Islet of Langerhans (tissue), 1 donor: ENCODE measurements around the gene GXYLT2.

Source experiments
- FAIRE-seq: peaks from one replicate; lab custom pipeline; 2011; peaks lifted over from hg19 to GRCh38; lab: Jason Lieb, UNC

Gene GXYLT2

DNA sequence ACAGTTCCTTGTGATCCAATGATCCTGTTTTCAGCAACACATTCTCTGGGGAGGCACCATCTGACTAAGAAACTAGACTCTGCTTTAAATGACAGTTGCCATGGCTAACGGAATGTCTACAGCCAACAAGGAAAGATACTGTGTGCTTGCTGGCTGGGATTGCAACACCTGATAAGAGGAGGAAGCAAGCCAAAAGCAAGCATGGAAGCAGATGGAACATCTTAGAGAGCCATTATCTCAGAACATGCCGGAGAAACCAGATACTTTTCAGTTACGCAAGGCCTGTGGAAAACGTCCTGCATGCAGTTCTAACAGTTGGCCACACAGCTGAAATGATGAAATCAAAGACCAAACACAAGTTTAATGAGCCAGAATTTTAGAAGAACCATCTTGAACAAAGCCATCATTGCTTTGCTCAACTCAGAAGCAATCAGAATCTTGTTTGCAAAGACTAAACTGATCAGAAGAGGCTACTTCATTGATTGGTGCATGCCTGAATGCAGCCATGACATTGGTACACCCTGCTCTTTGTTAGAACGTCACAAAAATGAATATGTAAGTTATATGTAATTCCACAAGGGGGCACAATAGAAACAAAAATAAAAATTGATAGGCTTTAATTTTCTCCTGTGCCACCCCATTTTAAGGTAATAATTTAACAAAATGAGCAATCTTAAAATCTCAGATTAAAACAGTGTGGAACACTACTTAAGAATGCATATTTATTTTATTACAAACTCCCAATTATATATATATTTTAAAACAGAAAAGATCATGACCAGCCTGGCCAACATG, 50.8 kb downstream of the GXYLT2 start:
- peak; percentile 99 for FAIRE-seq

DNA sequence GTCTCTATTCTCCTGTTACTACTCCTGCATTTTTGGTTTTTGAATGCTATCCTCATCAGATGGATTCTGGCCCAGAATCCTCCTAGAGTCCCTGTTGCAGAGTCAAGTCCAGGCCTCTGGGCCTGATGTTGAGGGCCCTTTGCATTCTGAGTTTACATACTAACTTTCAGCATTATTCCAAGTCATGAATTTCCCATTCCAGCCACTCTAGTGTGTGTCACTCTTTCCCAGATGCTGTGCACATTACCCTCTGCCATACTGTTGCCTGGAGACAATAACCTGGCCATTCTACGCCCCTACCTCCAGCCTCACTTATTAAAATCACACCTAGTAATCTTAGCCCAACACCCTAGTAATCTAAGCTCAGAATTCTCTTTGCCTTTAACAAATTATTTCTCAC, 53.4 kb downstream of the GXYLT2 start:
- FAIRE-seq: no peak

DNA sequence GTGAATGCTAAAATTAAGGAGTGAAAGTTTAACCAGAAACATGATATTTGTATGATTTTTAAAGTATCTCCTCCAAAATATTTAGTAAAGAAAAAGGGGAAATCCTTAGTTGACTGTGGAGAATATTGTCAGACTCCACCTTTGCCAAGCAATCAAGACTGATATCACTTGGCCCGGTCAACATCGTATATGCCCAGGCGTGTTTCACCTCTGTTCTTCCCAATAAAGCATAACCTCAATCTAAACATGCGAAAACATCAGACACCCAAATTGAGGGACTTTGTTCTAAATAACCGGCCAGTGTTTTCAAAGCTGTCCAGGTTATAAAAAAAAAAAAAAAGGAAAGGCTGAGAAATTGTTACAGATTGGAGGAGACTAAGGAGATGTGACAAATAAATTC, 54.6 kb downstream of the GXYLT2 start:
- no peak for FAIRE-seq

DNA sequence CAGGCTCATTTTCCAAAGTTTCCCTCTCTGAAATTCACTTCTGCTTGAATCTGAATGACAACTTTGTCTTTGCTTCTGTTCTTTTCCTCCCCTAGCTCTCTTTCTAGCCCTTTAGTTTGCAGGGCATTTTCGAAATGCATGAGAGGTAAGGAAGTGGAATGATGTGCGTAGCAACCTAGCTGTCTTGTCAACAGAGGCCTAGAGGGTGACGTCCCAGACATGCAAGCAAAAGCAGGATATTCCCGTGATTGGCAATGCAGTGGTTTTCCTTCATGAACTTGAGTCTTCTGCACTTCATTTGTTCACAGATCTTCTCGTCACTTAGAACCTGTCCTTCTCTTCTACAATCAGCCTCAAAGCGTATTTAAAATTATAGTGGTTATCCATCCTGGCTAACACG, 56.9 kb downstream of the GXYLT2 start:
- no peak for FAIRE-seq

DNA sequence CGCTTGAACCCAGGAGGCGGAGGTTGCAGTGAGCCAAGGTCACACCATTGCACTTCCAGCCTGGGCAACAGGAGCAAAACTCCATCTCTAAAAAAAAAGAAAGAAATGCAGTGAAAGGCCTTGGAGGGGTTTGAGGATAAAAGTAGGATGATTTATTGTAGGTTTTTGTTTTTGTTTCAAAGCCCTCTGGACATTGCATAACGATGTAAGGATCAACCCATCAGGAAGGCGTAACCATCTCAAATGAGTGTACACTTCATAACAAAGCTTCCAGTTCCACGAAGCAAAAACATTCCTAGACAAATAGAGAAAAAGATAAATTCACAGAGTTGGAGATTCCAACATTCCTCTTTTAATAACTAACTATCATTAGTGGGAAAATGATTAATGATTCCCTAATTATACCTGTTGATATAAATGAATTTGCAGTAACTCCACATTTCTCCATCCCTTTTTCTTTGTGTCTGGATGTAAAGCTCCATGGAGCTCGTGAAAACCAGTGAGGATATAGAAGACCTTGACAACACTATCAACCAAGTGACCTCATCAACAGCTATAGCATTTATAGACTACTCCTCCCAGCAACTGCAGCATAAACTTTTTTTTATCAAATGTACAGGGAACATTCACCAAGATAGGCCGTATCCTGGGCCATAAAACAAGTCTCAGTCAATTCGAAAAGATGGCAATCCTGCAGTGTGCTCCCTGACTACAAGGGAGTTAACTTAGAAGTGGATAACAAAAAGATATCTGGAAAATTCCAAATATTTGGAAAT, 60.1 kb downstream of the GXYLT2 start:
- no peak for FAIRE-seq

DNA sequence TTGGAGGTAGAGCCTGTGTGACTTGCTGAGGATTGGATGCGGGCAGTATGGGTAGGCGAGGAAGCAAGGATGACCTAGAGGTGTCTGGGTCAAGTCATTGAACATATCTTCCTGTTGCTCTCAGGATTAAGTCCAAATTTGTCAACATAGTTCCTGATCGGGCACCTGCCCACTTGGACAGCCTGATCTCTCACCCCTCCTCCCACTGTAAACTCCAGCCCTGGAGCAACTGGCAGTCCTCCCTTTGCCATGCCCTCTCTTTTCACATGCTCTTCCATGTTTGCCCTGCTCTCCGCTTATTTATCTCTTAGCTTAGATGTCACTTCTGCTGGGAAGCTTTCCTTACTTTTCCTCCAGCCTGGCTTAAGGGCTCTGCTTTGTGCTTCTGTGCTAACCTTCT, 61.2 kb downstream of the GXYLT2 start:
- FAIRE-seq: no peak

DNA sequence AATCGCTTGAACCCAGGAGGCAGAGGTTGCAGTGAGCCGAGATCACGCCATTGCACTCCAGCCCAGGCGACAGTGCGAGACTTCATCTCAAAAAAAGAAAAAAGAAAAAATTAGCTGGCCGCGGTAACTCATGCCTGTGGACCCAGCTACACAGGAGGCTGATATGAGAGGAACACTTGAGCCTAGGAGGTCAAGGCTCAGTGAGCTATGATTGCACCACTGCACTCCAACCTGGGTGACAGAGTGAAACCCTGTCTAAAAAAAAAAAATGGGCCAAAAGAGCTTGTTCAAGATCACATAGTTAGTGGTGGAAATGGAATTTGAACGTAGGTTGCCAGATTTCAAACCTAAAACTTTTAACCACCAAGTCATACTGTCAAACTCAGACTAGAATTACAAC, 62.5 kb downstream of the GXYLT2 start:
- FAIRE-seq: no peak

DNA sequence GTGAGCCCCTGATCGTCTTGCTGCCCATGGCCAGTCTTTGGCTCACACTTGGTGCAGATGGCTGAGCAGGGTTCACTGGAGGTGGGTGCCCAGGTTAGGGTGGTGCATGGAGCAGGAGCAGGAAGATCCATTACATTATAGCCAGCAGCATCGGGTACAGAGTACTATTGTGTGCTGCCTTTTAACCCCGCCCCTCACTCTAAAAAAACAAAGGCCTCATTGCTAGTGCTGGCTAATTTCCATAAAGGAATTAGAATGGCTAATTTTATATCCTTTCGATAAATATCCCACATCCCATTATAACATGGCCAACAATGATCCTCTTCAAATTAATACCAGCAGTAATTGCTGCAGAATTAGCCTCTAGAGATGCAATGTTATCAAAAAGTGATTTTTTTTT, 63.0 kb downstream of the GXYLT2 start:
- FAIRE-seq: no peak

DNA sequence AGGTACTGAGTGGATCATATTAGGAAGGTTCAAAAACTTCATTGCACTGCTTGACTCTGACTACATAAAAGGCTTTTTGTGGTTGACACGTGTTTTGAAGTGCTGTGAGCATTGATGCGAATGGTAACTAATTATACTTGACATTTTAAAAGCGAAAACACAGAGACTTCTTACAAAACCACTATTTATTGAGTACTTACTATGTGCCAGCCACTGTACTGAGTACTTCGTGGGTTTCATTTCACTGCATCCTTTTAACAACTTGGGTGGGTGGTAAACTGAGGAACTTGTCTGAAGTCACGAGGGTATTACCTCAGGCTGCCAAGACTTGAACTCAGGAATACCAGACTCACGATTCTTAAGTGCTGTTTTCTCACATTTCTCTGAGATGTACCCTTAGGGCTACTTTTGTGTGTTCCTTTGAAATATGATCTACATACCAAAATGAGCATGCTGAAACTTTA, 63.4 kb downstream of the GXYLT2 start:
- no peak for FAIRE-seq

DNA sequence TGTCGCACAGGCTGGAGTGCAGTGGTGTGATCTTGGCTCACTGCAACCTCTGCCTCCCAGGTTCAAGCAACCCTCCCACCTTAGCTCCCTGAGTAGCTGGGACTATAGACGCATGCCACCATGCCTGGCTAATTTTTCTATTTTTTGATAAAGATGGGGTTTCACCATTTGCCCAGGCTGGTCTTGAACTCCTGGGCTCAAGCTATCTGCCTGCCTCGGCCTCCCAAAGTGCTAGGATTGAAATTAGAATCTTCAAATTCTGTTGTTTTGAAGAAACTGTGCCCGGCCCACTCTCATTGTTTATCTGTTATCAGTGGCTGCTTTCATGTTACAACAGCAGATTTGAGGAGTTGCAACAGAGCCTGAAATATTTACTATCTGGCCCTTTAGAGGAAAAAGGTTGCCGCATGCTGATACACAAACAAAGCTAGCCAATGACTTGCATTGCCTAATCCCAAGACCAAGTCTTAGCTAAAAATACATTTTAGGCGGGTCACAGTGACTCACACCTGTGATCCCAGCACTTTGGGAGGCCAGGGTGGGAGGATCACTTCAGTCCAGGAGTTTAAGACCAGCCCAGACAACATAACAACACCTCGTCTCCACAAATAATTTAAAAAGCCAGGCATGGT, 65.6 kb downstream of the GXYLT2 start:
- no peak for FAIRE-seq

DNA sequence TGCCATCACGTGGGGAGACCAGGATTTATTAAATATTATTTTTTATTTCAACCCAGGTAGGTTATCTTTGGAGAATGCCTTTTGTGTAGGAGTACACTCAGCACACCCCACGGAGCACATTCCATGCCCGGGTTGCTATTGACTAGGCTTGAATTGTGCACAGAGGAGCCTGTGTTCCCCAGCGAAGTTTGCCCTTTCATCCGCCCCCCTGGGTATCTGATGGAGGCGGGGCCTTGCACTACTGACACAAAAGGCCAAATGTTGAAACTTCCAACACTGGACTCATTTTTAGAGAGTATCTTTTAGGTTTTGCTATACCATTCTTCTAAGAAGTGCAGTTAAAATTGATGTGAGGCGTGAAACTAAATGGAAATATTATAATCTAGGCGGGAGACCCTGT, 69.5 kb downstream of the GXYLT2 start:
- no peak for FAIRE-seq

DNA sequence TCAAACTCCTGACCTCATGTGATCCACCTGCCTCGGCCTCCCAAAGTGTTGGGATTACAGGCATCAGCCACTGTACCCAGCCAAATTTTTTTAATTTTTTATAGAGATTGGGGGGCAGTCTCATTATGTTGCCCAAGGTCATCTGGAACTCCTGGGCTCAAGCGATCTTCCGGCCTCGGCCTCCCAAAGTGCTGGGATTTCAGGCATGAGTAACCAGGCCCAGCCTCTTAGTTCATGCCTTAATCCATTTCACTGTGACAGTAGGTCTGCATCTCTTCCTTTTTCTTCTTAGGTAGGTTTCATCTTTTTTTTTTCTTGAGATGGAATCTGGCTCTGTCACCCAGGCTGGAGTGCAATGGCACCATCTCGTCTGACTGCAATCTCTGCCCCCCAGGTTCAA, 71.5 kb downstream of the GXYLT2 start:
- FAIRE-seq: no peak

DNA sequence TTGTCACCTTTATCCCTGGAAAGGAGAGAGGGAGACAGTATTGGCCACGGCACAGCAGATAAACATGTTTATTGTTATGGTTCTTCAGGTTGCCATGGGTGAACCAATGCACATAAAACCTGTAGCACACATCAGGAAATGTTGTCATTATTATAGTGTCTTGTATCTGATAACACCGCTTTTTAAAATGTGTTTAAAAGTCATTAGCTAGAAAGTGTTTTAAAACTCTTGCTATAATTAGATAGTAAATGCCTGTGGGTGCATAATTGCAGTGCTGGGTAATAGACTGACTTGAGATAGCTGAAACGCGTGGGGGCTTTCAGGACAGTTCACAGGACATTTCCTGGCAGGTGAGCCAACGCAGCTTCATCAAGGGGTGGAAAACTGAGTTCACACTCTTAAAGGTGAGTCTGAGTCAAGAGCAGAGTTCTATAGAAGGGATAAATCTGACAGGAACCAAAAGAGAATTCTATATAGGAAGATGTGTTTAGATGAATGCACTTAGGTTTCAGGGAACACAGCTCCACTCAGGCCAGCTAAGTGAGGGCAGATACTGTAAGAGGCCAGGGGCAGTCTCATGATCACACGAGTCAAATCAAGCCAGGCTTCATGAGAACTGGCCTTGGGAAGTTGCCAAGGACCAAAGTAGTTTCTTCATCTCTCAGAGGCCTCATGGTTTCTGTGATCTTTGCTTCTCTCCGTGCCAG, 73.1 kb downstream of the GXYLT2 start:
- FAIRE-seq: no peak

DNA sequence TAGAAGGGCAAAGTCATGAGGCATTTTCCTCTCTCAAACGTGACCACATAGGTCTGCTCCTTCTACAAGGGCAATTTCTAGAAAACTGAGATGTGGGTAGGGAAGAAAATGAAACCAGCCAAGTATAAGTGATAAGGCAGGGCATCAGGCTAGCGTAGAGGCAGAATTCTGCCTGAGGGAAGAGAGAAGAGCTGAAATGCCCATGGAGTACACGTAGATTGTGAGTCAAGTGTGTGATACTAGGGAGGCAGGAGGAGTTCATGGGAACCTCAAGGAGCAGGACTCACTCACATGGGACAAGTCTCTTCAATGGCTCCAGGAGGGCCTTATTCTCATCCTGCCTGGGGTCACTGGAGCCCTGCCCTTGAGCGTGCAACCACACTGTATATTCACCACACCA, 73.9 kb downstream of the GXYLT2 start:
- FAIRE-seq: no peak

DNA sequence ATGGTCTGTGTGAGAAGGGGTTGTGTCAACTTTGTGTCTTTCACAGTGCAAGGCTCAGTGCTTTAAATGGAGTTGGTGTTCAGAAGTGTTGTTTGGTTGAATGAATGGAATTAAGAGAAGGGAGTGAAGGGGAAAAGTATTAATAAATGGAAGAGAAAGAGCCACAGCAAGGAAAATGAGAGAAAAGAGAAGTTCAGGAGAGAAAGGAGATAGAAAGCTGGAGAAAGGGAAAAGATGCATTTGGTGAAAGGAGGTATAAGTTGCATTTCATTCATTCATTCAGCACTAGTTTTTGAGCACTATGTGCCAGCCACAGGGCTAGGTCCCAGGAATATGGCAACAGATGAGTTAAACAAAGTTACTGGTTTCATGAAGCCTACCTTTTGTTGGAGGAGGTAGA, 74.5 kb downstream of the GXYLT2 start:
- no peak for FAIRE-seq

DNA sequence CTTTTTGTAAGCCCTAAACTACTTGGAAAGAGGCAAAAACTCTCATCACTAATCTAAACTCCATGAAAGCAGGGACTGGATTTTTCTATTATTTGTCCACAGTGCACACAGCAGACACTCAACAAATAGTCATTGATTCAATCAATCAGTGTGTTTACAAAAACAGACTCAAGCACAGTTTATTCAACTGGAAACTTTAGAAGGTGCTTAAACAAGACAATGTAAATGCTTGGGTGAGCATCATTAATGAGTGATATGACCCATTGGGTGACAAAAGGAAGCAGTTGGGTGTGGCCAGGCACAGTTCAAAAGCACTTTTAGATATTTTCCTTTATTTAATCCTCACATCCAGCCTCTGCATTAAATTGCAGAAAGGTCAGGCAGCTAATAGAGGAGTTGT, 76.8 kb downstream of the GXYLT2 start:
- FAIRE-seq: no peak

DNA sequence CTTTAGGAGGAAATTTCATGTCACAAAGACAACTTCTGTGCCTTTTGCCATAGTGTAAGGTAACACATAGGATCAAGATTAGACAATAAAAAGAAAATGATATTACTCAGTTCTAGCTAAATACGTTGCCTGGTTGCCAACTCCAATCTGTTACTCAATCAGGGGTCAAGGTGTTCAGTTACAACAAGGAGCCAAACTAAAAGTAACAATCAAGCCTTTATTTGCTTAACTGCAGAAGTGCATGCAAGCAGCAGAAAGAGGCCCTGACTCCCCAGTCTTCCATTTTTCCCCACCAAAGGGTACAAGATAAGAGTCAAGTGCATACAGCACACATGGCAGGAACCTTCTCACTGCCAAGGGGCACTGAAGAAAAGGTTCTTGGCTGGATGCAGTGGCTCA, 80.4 kb downstream of the GXYLT2 start:
- FAIRE-seq: no peak

DNA sequence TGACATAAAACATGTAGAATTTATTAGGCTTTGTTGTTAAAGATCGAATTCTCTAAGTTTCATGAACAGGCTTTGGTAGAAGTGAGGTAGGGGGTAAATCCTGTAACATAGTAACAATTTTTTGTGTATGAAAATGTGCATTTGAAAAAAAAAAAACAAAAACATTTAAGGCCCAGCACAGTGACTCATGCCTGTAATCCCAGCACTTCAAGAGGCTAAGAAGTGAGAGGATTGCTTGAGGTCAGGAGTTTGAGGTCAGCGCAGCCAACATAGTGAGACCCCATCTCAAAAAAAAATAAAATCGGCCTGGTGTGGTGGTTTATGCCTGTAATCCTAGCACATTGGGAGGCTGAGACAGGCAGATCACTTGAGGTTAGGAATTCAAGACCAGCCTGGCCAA, 81.9 kb downstream of the GXYLT2 start:
- no peak for FAIRE-seq

DNA sequence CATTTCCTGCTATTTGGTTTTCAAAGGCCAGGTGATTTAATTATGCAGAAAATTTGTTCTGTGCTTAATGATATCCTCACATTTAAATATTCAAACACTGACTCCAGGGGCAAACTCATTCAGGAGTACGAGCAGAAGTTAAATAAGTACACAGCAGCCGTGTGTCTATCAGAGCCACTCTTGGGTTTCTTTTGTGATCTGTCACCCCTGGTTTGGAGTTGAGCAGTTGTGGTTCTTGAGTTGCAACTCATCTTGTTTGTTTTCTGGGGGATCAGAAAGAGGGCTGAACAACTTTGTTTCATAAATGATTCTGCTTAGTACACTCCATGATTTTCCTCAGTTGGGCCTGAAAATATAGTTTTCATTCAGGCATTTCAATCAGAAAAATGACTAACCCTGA, 83.1 kb downstream of the GXYLT2 start:
- no peak for FAIRE-seq

DNA sequence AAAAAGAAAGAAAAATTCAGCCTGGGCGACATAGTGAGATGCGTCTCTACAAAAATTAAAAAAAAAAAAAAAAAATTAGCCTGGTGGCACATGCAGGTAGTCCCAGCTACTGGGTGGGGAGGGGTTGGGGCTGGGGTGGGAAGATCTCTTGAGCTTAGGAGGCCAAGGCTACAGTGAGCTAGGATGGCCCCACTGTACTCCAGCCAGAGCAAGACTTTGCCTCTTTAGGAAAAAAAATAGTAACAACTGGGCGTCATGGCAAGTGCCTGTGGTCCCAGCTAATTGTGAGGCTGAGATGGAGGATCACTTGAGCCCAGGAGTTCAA, 84.8 kb downstream of the GXYLT2 start:
- no peak for FAIRE-seq

DNA sequence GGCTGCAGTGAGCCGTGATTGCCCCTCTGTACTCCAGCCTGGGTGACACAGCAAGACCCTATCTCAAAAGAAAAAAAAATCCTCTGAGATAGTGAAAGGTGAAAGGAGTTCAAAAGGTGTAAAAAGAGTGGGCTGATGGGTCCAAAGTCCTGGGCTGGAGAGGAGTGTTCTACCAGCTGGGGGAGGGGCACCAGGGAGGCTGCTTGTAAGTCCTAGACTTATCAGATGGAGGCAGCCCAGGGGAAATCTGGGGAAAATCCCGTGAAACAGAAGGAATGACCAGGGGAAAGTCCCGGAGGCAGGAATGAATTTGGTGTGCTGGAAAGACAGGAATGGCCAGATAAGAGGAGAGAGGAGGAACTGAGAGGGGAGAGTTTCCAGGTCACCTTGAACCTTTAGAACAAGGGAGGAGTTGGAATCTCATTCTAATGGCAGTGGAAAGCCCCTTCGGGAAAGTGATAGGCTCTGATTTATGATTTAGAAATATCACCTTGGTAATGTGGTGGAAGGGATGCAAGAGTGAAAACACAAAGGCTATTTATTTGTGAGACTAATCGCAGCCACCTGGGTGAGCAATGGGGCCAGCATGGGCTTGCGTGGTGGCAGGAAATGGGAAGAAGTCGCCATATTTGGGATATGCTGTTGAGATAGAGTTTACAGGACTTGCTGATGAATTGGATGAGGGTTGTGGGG, 85.3 kb downstream of the GXYLT2 start:
- FAIRE-seq: no peak

DNA sequence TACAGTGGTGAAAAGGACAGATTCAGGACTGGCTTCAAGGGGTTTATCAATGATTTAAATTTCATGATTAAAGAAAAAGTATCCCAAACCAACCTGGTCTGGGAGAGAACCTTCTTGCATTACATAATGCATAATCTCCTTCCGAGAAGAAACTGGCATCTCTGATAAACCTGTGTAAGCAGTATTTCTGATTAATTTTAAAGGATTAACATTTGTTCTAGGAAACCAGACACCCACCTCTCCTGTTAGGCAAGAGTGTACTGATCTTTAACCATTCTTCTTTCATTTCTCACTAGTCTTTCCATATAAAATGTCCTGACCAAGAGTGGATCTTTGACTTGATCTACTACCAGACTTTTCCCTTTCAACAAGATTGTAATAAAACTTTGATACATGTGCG, 85.9 kb downstream of the GXYLT2 start:
- FAIRE-seq: no peak
